ENCODE data around the gene PHACTR3.

The PHACTR3 gene

GRCh38 chr20:59726281-59726595 is 121.9 kb downstream of the PHACTR3 start:
- no peak overlapping the region for H3K4me3 ChIP-seq (ENCODE audit: control insufficient read depth, low read depth, low read length)
- no peak for DNase-seq (ENCODE audit: low read depth)
- TF ChIP-seq CTCF (conservative IDR thresholded peaks at IDR 0.05; ENCODE audit: control insufficient read depth, insufficient read depth, low read depth, low read length), result no peak

- no peak for DNase-seq (ENCODE audit: low read depth)
- no peak for TF ChIP-seq CTCF (conservative IDR thresholded peaks at IDR 0.05; ENCODE audit: control insufficient read depth, insufficient read depth, low read depth, low read length)
These were observed 124.5 kb downstream of the PHACTR3 start for GRCh38 chr20:59728722-59729430.

GRCh38 chr20:59729506-59729905 is 125.2 kb downstream of the PHACTR3 start:
- no peak for DNase-seq (ENCODE audit: low read depth)
- no peak overlapping the region for H3K4me3 ChIP-seq (ENCODE audit: control insufficient read depth, low read depth, low read length)
- TF ChIP-seq CTCF (conservative IDR thresholded peaks at IDR 0.05; ENCODE audit: control insufficient read depth, insufficient read depth, low read depth, low read length), result no peak

More at GRCh38 chr20:59728722-59729430, 124.5 kb downstream of the PHACTR3 start:
- no peak overlapping the region for H3K4me3 ChIP-seq (ENCODE audit: control insufficient read depth, low read depth, low read length)

GRCh38 chr20:59730722-59731121 is 126.4 kb downstream of the PHACTR3 start:
- no peak overlapping the region for H3K4me3 ChIP-seq (ENCODE audit: control insufficient read depth, low read depth, low read length)
- TF ChIP-seq CTCF (conservative IDR thresholded peaks at IDR 0.05; ENCODE audit: control insufficient read depth, insufficient read depth, low read depth, low read length), result no peak
- no peak for DNase-seq (ENCODE audit: low read depth)

- no peak for TF ChIP-seq CTCF (conservative IDR thresholded peaks at IDR 0.05; ENCODE audit: control insufficient read depth, insufficient read depth, low read depth, low read length)
- DNase-seq (ENCODE audit: low read depth), result no peak
- no peak overlapping the region for H3K4me3 ChIP-seq (ENCODE audit: control insufficient read depth, low read depth, low read length)
These were observed 127.0 kb downstream of the PHACTR3 start for GRCh38 chr20:59731376-59731775.

- DNase-seq (ENCODE audit: low read depth), result no peak
- TF ChIP-seq CTCF (conservative IDR thresholded peaks at IDR 0.05; ENCODE audit: control insufficient read depth, insufficient read depth, low read depth, low read length), result no peak
These were observed 129.0 kb downstream of the PHACTR3 start for GRCh38 chr20:59733351-59733750.

GRCh38 chr20:59735486-59735885 is 131.1 kb downstream of the PHACTR3 start:
- TF ChIP-seq CTCF (conservative IDR thresholded peaks at IDR 0.05; ENCODE audit: control insufficient read depth, insufficient read depth, low read depth, low read length), result no peak
- DNase-seq (ENCODE audit: low read depth), result no peak
- H3K4me3 ChIP-seq (ENCODE audit: control insufficient read depth, low read depth, low read length), result no peak overlapping the region

More at GRCh38 chr20:59733351-59733750, 129.0 kb downstream of the PHACTR3 start:
- no peak overlapping the region for H3K4me3 ChIP-seq (ENCODE audit: control insufficient read depth, low read depth, low read length)
